ENCODE results near the gene KRT20.

GRCh38 chr17:40832840-40833239 lies 52.2 kb downstream of the KRT20 start:
- TF ChIP-seq POLR2A (IDR thresholded peaks at IDR 0.05) = no peak
- TF ChIP-seq CTCF (IDR thresholded peaks at IDR 0.05) = no peak
- no peak for TF ChIP-seq POLR2AphosphoS5 (IDR thresholded peaks at IDR 0.05)

All from breast epithelium (tissue), 3 donors.